Measurements from ENCODE around the gene ZYG11B.

- TF ChIP-seq ZFP30 (CRISPR knock-in tag; IDR thresholded peaks at IDR 0.05) (no peak), SNAI2 (CRISPR knock-in tag; IDR thresholded peaks at IDR 0.05) (no peak), ESRRG (CRISPR knock-in tag; IDR thresholded peaks at IDR 0.05) (no peak), CSRNP3 (CRISPR knock-in tag; IDR thresholded peaks at IDR 0.05) (no peak), ZNF8 (CRISPR knock-in tag; IDR thresholded peaks at IDR 0.05) (no peak), PPARA (CRISPR knock-in tag; IDR thresholded peaks at IDR 0.05; ENCODE audit: borderline replicate concordance) (no peak)
Measured at GRCh38 chr1:52850951-52851350, 124.7 kb downstream of the ZYG11B start.
